GM12874 (cell line): ENCODE data around the gene NEMP1.

Experiments used
- TF ChIP-seq, protein P1 (sequence below): IDR thresholded peaks from 2 replicates; pipeline ENCODE4 v1.5.1; 2011; ENCODE audit warnings: low read depth, mild to moderate bottlenecking, control low read depth, low read length, moderate library complexity; ENCODE audit not compliant: insufficient read depth

Gene NEMP1

DNA sequence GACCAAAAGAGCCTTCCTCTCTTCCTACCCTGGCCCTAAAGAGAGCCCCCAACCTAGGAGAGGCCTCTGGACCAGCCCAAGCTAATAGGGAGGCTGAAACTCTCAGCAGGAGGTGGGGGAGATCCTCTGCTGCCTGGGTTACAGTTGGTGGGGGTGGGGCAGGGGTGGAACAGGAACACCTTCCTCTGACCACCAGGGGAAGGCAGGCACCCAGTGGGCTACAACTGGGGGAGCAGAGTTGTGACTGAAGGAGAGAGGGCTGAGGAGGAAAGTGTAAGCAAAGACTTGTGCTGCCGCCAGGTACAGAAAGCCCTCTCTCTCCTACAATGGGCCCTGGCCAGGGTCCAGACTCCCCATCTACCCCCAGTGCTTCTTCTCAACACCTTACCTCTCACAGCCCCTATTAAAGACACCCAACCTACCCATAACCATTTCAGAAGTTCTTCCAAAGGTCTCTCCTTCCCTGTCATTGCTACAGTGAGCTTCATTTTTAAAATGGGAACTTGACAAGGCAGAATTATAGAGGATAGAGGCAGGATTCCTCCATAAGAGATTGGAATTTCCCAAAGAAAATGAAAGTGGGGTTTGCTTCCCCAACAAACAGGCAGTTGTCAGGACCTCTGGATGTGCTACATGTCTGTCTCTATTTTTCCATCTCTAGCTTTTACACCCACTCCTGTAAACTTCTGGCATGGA is 30.0 kb downstream of the NEMP1 start:
- TF ChIP-seq, protein P1, sequence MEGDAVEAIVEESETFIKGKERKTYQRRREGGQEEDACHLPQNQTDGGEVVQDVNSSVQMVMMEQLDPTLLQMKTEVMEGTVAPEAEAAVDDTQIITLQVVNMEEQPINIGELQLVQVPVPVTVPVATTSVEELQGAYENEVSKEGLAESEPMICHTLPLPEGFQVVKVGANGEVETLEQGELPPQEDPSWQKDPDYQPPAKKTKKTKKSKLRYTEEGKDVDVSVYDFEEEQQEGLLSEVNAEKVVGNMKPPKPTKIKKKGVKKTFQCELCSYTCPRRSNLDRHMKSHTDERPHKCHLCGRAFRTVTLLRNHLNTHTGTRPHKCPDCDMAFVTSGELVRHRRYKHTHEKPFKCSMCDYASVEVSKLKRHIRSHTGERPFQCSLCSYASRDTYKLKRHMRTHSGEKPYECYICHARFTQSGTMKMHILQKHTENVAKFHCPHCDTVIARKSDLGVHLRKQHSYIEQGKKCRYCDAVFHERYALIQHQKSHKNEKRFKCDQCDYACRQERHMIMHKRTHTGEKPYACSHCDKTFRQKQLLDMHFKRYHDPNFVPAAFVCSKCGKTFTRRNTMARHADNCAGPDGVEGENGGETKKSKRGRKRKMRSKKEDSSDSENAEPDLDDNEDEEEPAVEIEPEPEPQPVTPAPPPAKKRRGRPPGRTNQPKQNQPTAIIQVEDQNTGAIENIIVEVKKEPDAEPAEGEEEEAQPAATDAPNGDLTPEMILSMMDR, result no peak

DNA sequence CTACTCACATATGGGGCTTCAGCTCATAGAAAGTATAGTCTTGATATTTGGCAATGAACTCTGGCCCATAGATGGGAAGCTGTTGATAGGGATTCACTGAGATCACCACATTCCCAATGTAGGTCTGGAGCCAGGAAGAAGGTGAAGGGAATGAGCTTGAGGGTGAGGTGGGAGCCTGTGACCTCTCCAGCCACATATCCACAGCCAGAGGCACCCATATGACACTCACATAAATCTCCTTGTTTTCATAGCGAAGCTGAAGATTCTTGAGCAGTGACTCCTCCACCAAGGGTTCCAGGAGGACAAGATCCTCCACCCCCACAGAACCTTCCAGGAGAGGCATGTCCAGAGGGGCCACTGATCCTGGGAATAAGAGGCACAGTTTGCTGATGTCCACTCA is 30.6 kb downstream of the NEMP1 start:
- TF ChIP-seq, protein P1, result no peak

DNA sequence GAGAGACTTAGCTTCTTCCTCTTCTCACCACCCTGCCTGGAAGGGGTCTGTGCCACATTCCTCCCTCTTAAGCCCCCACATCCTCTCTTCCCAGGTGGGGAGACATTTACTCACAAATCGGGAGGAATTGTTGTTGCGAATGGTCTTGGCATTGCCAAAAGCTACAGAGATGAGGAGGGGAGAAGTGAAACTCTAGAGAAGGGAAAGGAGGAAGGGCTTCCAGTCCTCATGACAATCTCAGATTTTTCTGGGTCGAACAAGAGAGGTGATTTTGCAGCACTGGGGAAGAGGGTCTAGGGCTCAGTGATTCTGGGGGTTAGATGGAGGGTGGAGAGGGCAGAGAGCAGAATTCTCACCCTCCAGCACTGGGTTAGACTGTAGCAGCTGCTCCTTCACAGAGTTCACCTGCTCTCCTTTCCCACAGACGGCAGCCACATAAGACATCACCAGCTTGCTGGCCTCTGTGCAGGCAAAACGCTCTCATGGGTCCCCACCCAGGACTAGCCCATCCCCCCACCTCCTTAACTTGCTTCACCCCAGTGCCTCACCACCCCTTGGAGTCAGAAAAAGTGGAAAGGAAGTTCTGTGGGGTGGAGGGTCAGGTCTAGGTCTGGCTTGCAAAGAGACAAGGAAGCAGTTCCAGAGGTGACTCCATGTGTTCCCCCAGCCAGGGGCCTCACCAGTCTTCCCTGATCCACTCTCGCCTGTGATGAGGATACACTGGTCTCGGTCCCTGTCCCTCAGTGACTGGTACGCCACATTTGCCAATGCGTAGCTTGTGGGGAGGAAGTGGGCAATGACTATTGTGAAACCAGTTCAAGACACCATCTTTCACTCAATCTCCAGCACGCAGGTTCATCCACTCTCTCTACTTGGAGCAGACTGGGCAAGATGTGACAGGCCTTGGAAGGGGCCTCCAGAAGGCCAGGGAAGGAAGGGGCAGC is 31.4 kb downstream of the NEMP1 start:
- TF ChIP-seq, protein P1, result no peak

DNA sequence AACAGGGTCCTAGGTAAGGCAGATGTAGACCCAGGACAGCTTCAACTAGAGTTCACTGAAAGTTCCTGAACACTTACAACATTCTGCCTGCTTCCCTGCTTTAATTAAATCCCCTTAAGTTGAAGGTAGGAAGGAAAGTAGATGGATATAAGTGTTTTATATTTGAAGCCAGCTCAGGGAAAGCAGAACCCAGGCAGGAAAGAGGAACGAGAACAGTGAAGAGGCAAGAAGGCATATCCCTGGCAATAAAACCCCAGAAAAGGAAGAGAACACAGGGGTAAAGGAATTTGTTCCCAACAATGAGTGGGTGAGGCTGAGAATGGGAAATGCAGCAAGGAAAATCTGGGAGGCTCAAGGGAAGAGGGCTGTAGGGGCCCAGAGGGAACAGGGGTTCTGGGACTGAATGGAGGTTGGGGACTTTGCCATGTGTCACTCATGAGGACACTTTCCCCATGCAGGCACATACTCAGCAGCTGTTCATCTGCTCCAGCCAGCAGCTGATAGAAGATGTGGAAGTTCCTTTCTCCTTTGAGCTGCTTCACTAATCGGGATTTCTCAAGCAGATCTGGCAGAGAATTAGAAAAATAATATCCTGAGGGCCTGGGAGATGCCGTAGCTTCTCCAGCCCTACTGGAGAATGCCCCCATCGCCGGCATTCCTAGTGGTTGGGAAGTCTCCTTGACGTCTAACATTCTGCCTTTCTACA is 32.4 kb downstream of the NEMP1 start:
- TF ChIP-seq, protein P1, result no peak

DNA sequence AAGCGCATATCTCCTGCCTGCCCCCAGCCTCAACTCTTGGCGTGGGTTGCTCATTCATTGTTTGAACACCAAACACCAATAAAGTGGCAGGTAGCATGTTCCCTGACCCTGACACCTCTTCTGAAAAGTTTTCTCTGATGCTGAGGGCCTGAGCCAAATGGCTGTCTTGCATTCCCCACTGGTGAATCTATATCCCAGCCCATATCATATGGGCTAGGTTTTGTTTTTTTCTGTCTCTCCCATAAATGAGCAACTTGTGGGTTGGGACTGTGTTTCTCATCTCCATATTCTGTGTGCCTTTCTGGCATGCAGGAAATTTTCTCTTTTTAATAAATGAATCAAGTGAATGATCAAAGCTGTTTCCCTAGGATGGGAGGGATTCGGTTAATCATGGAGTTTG is 33.7 kb downstream of the NEMP1 start:
- TF ChIP-seq, protein P1, result no peak

DNA sequence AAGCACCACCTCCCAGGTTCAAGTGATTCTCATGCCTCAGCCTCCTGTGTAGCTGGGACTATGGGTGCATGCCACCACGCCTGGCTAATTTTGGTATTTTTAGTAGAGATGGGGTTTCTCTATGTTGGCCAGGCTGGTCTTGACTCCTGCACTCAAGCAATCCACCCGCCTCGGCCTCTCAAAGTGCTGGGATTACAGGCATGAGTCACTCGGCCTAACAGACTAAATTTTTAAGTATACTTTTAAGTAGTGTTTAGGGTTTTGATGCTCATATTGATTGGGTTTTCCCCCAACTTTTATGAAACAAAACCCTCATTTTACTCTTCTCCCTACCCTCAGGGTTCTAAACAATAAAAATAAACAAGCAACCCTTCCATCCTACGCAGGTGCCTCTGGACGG is 34.1 kb downstream of the NEMP1 start:
- TF ChIP-seq, protein P1, result no peak

DNA sequence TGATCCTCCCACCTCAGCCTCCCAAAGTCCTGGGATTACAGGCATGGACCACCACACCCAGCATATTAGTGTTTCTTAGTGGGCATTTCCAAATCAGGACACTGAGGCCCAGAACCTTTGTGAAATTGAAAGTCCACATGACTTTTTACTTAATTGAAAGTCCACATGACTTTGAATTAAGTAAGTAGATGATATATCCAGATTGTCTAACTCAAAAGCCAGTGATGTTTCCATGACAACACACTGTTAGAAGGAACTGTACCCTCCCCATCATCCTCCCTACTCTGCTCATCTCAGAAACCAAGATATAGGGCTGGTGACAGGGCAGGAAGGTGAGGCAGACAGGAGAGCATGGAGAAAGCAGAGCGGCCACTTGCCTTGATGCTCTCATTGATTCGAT is 35.9 kb downstream of the NEMP1 start:
- TF ChIP-seq, protein P1, result no peak
